MM.1S (cell line): ENCODE measurements around the gene KIAA1217.

Source experiments
- DNase-seq: peaks from one replicate; pipeline ENCODE4 v3.0.0-alpha.2; 2015
- H2AFZ ChIP-seq: fragments of 300-600 bp; sonication (generic); 2 replicates; pipeline ENCODE4 v1.6.0; 2016; ENCODE audit warnings: antibody characterized with exemption, low read length
- H3F3A ChIP-seq: fragments of 300-600 bp; sonication (generic); 2 replicates; pipeline ENCODE4 v1.6.1; 2016; ENCODE audit warnings: mild to moderate bottlenecking, antibody characterized with exemption, low read length, moderate library complexity, mixed read lengths; ENCODE audit not compliant: insufficient read depth
- H3K27ac ChIP-seq: fragments of 300-600 bp; sonication (generic); 2 replicates; pipeline ENCODE4 v1.5.1; 2016; ENCODE audit warnings: mild to moderate bottlenecking, low read length
- H3K27me3 ChIP-seq: fragments of 300-600 bp; sonication (generic); replicated peaks from 2 replicates; pipeline ENCODE4 v1.6.0; 2016; ENCODE audit warnings: low read length; ENCODE audit not compliant: insufficient read depth
- H3K36me3 ChIP-seq: fragments of 300-600 bp; sonication (generic); replicated peaks from 2 replicates; pipeline ENCODE4 v1.6.1; 2016; ENCODE audit warnings: mild to moderate bottlenecking, low read length, mixed read lengths; ENCODE audit not compliant: insufficient read depth
- H3K4me1 ChIP-seq: fragments of 300-600 bp; sonication (generic); 2 replicates; pipeline ENCODE4 v1.6.1; 2016; ENCODE audit warnings: low read length, mixed read lengths
- H3K4me2 ChIP-seq: fragments of 300-600 bp; sonication (generic); 2 replicates; pipeline ENCODE4 v1.6.0; 2016; ENCODE audit warnings: low read depth, low read length
- H3K4me3 ChIP-seq: fragments of 300-600 bp; sonication (generic); 2 replicates; pipeline ENCODE4 v1.5.1; 2016; ENCODE audit warnings: low read length, mixed read lengths
- H3K79me2 ChIP-seq: fragments of 300-600 bp; sonication (generic); 2 replicates; pipeline ENCODE4 v1.6.1; 2016; ENCODE audit warnings: mixed run types, low read length, mixed read lengths
- H3K9ac ChIP-seq: fragments of 300-600 bp; sonication (generic); 2 replicates; pipeline ENCODE4 v1.6.1; 2016; ENCODE audit warnings: low read length, mixed read lengths
- H3K9me2 ChIP-seq: fragments of 300-600 bp; sonication (generic); replicated peaks from 2 replicates; pipeline ENCODE4 v1.6.1; 2016; ENCODE audit warnings: mild to moderate bottlenecking, low read length, mixed read lengths; ENCODE audit not compliant: insufficient read depth
- H3K9me3 ChIP-seq: fragments of 300-600 bp; sonication (generic); replicated peaks from 2 replicates; pipeline ENCODE4 v1.6.1; 2016; ENCODE audit warnings: mild to moderate bottlenecking, low read length, mixed read lengths; ENCODE audit not compliant: insufficient read depth
- H4K20me1 ChIP-seq: fragments of 300-600 bp; sonication (generic); 2 replicates; pipeline ENCODE4 v1.6.1; 2016; ENCODE audit warnings: mild to moderate bottlenecking, low read length, moderate library complexity, mixed read lengths; ENCODE audit not compliant: insufficient read depth
- EZH2 ChIP-seq: fragments of 300-600 bp; sonication (generic); optimal IDR thresholded peaks from 2 replicates; pipeline ENCODE3; 2017; ENCODE audit warnings: low read depth, mild to moderate bottlenecking, antibody characterized with exemption, low read length, mixed read lengths
- EZH2phosphoT487 ChIP-seq: fragments of 300-600 bp; sonication (generic); IDR thresholded peaks from 2 replicates; pipeline ENCODE4 v1.6.1; 2018; ENCODE audit warnings: antibody characterized with exemption, low read length
- TF ChIP-seq, protein P1 (sequence below): fragments of 300-600 bp; sonication (generic); IDR thresholded peaks from 2 replicates; pipeline ENCODE4 v1.5.1; 2016; ENCODE audit warnings: antibody characterized with exemption, low read length, mixed read lengths

KIAA1217 gene

DNA sequence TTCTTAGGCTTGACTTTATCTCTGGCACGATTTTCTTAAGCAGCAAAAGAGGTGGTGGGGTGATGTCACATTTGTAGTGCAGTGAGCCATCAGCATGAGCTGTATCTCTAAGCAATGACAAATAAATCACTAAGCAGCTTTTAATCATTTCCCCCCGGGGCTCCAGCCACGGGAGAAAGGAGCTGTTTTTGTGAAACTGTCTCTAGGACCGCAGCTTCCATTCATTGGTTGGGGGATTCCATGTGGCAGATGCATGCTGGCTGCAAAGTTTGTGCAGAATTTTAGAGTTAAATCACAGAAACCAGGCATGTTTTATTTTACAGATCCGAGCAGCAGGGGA, 464 bp downstream of the KIAA1217 start:
- peak; percentile 27 for DNase-seq
- Histone ChIP-seq H3K79me2 (no peaks in the 10 kb centered on the region), H4K20me1 (no peaks in the 10 kb centered on the region), H3K4me3 (peak overlapping the region; percentile 62), H3K9me2 (no peaks in the 10 kb centered on the region), H3K9me3 (no peaks in the 10 kb centered on the region), H3K4me1 (0 out of 2 replicates have a peak, but pooled peaks cover 4% of the 10 kb centered on the region), H3K27ac (no peak overlapping the region), H3K36me3 (no peaks in the 10 kb centered on the region), H3K27me3 (no peaks in the 10 kb centered on the region), H3K9ac (peak overlapping the region; percentile 19; the same call in 1 of the 2 replicates), H2AFZ (peak overlapping the region; percentile 29), H3K4me2 (peak overlapping the region; percentile 60), H3F3A (no peaks in the 10 kb centered on the region)
- TF ChIP-seq EZH2phosphoT487, result no peak
- no peak for TF ChIP-seq EZH2
- TF ChIP-seq, protein P1, sequence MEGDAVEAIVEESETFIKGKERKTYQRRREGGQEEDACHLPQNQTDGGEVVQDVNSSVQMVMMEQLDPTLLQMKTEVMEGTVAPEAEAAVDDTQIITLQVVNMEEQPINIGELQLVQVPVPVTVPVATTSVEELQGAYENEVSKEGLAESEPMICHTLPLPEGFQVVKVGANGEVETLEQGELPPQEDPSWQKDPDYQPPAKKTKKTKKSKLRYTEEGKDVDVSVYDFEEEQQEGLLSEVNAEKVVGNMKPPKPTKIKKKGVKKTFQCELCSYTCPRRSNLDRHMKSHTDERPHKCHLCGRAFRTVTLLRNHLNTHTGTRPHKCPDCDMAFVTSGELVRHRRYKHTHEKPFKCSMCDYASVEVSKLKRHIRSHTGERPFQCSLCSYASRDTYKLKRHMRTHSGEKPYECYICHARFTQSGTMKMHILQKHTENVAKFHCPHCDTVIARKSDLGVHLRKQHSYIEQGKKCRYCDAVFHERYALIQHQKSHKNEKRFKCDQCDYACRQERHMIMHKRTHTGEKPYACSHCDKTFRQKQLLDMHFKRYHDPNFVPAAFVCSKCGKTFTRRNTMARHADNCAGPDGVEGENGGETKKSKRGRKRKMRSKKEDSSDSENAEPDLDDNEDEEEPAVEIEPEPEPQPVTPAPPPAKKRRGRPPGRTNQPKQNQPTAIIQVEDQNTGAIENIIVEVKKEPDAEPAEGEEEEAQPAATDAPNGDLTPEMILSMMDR, result no peak

DNA sequence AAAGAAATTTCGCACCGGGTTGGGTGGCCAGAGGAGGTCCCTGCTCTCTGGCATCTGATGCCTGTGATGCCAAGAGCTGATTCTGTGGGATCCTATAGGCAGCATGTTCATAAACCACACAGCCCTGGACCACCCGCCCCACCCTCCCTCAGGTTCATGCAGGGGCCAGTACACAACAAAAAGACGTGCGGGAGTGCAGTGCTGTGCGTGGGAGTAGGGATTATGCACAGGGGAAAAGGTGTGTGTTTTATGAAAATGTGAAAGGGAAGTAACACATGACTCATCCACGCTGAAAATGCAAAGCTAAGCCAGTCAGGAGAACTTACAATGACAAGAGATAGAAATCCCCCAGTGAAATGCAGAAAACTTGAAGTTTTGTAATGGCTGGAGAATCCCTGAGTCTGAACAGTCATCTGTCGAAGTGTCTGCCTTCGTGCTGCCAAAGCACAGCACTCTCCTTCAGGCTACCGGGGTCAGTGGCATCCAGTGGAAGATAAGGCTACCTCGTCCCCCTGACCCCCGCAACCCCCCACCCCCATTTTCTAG, 1.1 kb downstream of the KIAA1217 start:
- no peak for TF ChIP-seq EZH2
- TF ChIP-seq EZH2phosphoT487, result no peak
- TF ChIP-seq, protein P1, result no peak
- Histone ChIP-seq H3K9me3 (no peaks in the 10 kb centered on the region), H3F3A (no peaks in the 10 kb centered on the region), H3K79me2 (no peaks in the 10 kb centered on the region), H3K4me3 (peak overlapping the region; percentile 62), H3K9ac (peak overlapping the region; percentile 19; the same call in 1 of the 2 replicates), H3K4me1 (0 out of 2 replicates have a peak, but pooled peaks cover 4% of the 10 kb centered on the region), H2AFZ (peak overlapping the region; percentile 29), H3K9me2 (no peaks in the 10 kb centered on the region), H3K27me3 (no peaks in the 10 kb centered on the region), H4K20me1 (no peaks in the 10 kb centered on the region), H3K36me3 (no peaks in the 10 kb centered on the region), H3K27ac (no peak overlapping the region), H3K4me2 (peak overlapping the region; percentile 60)
- peak; percentile 42 for DNase-seq

GRCh38 chr10:24210501-24210900, 1.6 kb downstream of the KIAA1217 start:
- Histone ChIP-seq H3K4me2 (peak overlapping the region; percentile 34; the same call in 1 of the 2 replicates), H4K20me1 (no peaks in the 10 kb centered on the region), H3K9ac (no peak overlapping the region), H3K79me2 (no peaks in the 10 kb centered on the region), H3K27me3 (no peaks in the 10 kb centered on the region), H2AFZ (peak overlapping the region; percentile 30; the same call in 1 of the 2 replicates), H3K9me3 (no peaks in the 10 kb centered on the region), H3K36me3 (no peaks in the 10 kb centered on the region), H3K27ac (no peak overlapping the region), H3F3A (no peaks in the 10 kb centered on the region), H3K4me1 (0 out of 2 replicates have a peak, but pooled peaks cover 4% of the 10 kb centered on the region), H3K9me2 (no peaks in the 10 kb centered on the region), H3K4me3 (no peak overlapping the region)
- TF ChIP-seq, protein P1, result no peak
- TF ChIP-seq EZH2phosphoT487 (no peak), EZH2 (no peak)
- no peak for DNase-seq
